SK-N-MC (cell line): ENCODE results near the gene B4GAT1.

Source experiments
- EZH2 ChIP-seq: fragments of 200-600 bp; sonication (generic); IDR thresholded peaks from one replicate; pipeline ENCODE4 v1.6.1; 2017; ENCODE audit warnings: antibody characterized with exemption
- POLR2AphosphoS5 ChIP-seq: IDR thresholded peaks from 2 replicates; pipeline ENCODE4 v1.6.1; 2012; ENCODE audit warnings: mild to moderate bottlenecking, low read depth, low read length, borderline replicate concordance

GRCh38 chr11:66328031-66328301 lies 19.5 kb downstream of the B4GAT1 start:
- no peak for TF ChIP-seq EZH2
- no peak for TF ChIP-seq POLR2AphosphoS5
